Measurements from ENCODE around the gene APH1B. TPM values are rescaled to one million over a fixed set of nuclear protein-coding genes. Genes with fewer than 3 reads are reported as not detected.

The APH1B gene
- total RNA-seq, 1 donor, result 19.9 TPM

DNA sequence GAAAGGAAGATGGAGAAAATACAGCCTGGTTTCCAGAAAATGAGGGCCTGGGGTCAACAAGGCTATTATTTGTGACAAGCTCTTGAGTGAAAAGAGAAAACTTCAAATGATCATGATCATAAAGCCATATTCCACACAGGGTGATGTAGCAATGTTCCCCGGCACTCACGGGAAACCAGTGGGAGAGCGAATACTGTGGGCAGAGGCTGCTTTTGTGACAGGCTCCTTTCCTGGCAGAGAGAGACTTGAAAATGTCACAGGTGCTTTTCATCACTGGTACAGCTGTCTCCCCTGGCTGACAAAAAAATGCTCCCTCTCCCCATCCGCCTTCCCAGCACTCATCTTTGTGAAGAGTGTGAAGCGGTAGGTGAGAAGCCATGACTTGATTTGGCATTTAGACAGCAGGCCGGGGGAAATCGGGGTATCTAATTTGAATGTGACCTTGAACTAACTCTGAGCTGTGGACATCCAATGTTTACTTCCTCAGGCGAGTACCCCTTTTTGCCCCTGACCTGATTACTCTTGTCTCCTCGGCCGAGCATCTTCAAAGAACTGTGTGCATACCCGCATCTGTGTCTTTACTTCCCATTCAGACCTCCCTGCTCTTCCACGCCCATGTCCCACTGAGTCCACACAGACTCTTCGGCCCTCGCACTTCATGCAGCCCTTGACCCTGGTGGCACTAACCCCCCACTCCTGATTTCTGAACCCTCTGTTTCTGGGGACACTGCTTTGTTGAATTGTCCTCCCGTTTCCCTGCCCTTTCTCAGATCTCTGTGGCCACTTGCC is 81.0 kb downstream of the APH1B start:
- H3K4me3 ChIP-seq (ENCODE audit: low read depth, low read length), result no peak overlapping the region
- TF ChIP-seq, protein P1, sequence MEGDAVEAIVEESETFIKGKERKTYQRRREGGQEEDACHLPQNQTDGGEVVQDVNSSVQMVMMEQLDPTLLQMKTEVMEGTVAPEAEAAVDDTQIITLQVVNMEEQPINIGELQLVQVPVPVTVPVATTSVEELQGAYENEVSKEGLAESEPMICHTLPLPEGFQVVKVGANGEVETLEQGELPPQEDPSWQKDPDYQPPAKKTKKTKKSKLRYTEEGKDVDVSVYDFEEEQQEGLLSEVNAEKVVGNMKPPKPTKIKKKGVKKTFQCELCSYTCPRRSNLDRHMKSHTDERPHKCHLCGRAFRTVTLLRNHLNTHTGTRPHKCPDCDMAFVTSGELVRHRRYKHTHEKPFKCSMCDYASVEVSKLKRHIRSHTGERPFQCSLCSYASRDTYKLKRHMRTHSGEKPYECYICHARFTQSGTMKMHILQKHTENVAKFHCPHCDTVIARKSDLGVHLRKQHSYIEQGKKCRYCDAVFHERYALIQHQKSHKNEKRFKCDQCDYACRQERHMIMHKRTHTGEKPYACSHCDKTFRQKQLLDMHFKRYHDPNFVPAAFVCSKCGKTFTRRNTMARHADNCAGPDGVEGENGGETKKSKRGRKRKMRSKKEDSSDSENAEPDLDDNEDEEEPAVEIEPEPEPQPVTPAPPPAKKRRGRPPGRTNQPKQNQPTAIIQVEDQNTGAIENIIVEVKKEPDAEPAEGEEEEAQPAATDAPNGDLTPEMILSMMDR (IDR thresholded peaks at IDR 0.05; ENCODE audit: insufficient read depth, low read depth, low read length), result no peak
- no peak for DNase-seq (ENCODE audit: low read depth)

Other genes with a start within 250 kb of the APH1B start
- 2,255 and 2,551 TPM in 2 replicates for gene TPM1, start 234.9 kb upstream of the APH1B start, total RNA-seq
- gene LACTB, start 155.7 kb upstream of the APH1B start, total RNA-seq, result 31.6 and 63.5 TPM in 2 replicates
- 219 and 308 TPM in 2 replicates for gene RPS27L, start 120.1 kb upstream of the APH1B start, total RNA-seq
- 71.5 and 97.2 TPM in 2 replicates for gene RAB8B, start 88.0 kb upstream of the APH1B start, total RNA-seq
- 8.1 and 15.1 TPM in 2 replicates for gene CA12, start 104.2 kb downstream of the APH1B start, total RNA-seq
- 29.3 and 34.1 TPM in 2 replicates for gene USP3, start 227.0 kb downstream of the APH1B start, total RNA-seq